Measurements from ENCODE around the gene SCUBE1.

Gene SCUBE1

DNA sequence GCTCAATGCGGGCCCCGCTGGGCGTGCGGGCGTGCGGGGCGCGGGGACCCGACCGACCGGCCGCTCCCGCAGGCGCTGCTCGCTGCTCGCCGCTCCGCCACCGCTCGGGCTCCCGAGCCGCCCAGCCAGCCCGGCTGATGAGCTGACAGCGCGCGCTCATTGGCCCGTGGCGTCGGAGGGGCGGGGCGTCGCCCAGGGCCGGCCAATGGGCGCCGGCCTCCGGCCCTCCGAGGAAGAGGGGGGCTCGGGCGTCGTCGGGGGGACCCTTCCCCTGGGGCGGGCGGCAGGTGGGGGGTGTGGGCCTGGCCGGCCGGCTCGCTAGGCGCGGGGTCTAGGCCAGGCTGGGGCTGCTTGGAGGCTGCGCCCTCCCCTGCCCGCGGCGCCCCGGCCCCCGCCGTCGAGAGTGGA is at the start of gene SCUBE1:
Gene SCUBE1 (minus strand): TSS at position 111 of the 408 bp plus-strand sequence. CDS start 111 bp downstream, outside the sequence.
- DNase-seq (ENCODE audit: extremely low read depth in 1 of 2, low read depth in 1 of 2), result peak in 1 of 2 donors; percentile 28

DNA sequence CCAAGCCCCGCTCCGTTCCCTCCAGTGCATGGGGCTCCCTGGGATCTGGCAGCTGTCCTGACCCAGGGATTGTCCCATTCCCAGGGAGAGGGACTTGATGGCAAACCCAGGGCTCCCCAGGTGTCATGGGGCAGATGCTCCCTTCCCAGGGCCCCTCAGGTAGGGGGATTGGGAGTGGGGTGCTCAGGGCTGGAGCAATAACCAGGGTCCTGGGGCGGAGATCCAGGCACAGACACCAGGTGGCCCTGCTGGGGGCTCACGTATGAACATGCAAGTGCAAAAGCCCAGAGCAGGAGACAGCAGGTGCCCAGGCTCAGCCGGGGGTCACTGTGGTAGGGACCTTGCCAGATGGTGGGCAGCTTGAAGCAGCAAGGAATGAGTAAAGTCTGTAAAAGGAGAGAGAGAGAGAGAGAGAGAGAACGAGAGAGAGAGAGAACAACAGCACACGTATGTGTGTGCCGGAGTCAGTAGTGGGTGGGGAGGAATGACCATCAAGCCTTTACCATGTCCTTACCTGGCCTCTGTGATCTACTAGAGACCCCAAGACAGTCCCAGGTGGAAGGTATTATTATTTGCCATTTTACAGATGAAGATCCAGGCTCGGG is 49.3 kb upstream of the SCUBE1 start:
- no peak for DNase-seq (ENCODE audit: extremely low read depth in 1 of 2, low read depth in 1 of 2)

DNA sequence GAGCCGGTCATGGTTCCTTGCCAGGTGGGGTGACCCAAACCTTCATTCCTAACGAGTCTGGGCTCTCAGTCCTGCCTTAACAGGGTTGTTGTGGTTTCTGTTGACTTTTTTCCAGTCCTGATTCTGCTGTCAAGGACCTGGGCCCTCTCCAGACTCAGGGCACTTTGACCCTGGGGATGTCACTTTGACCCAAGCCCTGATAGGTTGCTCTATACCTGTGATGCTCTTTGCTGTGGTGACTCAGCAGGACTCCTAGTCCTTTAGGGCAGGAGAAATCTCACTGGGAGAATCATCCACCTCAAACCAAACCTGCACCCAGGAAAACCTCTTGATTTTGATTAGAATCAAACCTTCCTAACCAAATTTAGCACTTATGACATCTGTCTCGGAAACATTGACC is 48.1 kb upstream of the SCUBE1 start:
- DNase-seq (ENCODE audit: extremely low read depth in 1 of 2, low read depth in 1 of 2), result no peak

DNA sequence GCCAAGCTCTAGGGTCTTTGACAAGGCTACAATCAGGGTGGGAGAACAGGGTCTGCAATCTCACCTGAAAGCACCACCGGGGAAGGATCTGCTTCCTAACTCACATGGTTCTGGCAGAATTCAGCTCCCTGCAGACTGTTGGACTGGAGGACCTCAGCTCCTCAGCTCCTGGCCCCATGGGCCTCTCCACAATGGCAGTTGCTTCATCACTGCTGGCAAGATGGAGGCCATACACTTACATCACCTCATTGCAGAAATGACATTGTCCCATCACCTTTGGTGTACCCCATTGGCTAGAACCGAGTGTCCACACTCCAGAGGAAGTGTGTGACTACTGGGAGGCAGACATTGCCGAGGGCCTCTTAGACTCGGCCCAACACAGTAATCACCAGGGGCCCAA is 47.7 kb upstream of the SCUBE1 start:
- DNase-seq (ENCODE audit: extremely low read depth in 1 of 2, low read depth in 1 of 2), result no peak

DNA sequence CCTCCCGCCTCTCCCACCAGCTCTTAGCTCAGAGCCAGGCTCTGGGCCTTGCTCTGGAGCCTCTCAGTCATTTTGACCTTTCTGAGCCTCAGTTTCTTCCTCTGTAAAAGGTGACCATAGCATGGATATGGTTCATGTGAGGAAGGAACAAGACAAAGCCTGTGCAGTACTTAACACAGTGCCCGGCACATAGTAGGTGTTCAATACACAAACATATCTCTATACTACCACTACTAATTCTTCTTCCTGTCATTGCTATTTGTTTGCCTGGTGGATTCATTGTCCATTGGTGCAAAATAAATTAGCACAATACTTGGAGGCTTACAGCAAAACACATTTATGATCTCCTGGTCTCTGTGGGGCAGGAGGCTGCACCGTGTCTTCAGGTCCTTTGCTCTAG is 47.0 kb upstream of the SCUBE1 start:
- DNase-seq (ENCODE audit: extremely low read depth in 1 of 2, low read depth in 1 of 2), result no peak

DNA sequence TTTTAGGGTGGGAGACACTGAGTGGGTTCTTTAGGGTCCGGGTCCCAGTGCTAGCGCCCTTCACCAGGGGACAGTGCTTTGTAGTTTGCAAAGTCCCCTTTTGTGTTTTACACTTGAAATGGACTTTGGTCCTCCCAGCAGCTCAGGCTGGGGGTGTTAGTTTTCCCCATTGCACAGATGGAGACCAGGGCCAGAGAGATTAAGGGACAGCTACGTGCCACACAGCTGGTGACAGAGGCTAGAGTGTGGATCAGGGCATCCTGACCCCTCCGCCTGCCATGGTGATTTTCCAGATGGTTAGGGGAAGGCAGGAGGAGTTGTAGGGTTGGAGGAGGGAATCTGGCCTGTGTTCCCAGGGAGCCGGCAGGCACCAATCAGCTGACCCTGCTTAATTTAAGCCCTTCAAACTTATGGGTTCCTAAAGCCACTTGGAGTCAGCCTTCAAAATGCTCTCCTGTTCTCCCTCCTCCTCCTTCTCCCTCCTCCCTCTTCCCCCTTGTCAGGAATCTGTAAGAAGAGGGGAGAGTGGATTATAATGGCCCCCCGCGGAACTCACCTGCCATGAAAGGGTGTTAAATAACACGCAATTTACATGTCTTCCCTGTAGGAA is 46.2 kb upstream of the SCUBE1 start:
- no peak for DNase-seq (ENCODE audit: extremely low read depth in 1 of 2, low read depth in 1 of 2)

DNA sequence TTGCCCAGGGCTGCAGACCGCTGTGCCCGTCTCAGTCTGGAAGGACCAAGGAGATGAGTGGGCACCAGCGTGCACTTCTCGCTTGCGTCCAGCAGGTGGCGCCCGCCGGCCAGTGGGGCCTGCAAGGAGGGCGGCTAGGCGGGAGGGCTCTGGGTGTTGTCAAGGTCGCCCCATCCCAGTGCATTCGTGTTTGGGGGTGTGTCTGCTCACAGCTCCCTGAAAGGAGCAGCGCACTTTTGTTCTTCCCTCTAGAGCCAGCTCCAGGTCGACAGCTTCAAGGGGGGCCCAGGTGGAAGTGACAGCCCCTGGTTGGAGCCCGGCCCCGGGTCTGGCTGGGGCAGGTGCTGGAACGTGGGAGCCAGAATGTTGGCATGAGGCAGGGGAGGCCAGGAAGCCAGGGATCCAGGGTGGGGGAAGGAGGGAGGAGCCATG is 45.3 kb upstream of the SCUBE1 start:
- peak; percentile 38 to 61 for DNase-seq (ENCODE audit: extremely low read depth in 1 of 2, low read depth in 1 of 2)

DNA sequence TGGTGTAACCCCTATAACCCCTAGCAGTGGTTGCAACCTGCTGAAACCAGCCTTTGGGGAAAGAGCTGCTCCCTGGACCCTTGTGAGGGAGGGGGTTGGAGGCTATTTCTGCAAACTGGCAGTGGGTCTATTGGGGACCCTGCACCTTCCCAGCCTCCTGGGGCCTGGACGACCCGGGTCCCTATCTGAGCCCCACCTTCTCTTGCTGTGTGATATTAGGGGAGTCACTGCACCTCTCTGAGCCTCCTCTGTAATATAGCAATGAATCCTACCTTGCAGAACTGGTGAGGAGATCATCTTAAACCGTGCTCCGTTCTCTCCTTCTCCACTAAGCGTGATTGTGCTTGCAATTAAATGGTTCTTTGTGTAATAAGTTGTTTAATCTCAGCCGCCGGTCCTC is 44.6 kb upstream of the SCUBE1 start:
- DNase-seq (ENCODE audit: extremely low read depth in 1 of 2, low read depth in 1 of 2), result no peak

DNA sequence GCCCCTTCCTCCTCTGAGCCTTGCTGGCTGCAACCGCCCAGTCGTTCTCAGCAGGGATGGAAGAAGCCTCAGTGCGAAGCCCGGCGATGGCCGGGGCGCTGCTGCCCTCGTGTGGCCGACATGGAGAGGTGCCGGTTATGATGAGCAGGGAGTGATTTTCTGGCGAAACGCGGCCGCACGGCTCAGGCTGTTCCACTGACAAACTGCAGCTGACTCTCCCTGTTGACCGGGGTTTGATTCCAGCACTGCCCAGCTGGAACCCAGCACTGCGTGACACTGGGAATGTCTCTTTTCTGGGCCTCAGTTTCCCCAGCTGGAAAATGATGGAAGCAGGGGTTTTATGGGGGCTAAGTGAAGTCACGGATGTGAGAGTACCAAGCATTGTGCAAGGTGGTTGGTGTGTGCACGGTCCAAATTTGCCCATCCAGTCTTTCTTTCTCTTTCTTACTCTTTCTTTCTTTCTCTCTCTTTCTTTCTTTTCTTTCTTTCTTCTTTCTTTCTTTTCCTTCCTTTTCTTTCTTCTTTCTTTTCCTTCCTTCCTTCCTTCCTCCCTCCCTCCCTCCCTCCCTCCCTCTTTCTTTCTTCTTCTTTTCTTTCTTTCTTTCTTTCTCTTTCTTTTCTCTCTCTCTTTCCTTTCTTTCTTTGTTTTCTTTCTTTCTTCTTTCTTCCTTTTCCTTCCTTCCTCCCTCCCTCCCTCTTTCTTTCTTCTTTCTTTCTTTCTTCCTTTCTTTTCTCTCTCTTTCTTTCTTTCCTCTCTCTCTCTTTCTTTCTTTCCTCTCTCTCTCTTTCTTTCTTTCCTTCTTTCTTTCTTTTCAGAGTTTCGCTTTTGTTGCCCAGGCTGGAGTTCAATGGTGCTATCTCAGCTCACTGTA is 42.8 kb upstream of the SCUBE1 start:
- peak; percentile 41 to 60 for DNase-seq (ENCODE audit: extremely low read depth in 1 of 2, low read depth in 1 of 2)

DNA sequence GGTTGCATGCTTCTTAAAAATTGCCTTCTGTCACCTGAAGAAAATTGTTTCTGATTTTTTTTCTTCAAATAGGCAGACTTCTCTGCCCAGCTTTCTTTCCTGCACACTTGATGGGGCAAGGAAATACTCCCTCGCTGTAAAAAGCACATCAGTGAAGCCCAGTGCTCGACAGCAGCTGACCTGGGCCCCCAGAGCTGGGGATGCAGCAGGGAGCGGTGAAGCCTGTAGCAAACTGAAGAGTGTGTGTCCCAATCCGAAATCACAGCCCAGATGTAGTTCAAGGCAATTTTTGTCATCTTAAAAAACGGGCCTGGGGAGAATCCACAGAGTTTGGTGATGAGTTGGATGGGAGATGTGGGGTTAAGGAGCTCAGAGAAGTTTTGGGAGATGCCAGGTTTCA is 41.7 kb upstream of the SCUBE1 start:
- DNase-seq (ENCODE audit: extremely low read depth in 1 of 2, low read depth in 1 of 2), result no peak

DNA sequence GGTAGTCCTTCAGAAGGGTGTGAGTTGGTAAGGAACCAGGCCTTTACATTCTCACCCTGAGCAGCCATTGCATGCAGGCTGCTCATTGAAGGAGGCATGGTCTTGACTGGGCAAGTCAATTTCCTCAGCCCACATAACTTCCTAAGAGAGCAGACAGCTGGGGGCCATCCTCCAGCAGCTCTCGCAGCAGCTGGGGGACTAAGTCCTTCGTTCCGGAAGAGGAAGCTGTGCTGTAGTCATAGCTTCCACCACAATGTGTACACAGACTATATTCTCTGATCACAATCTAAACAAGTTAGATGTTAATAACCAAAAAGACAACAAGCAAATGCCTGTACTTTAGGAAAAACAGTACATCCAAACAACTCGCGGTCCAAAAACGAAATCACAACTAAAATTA is 38.5 kb upstream of the SCUBE1 start:
- DNase-seq (ENCODE audit: extremely low read depth in 1 of 2, low read depth in 1 of 2), result no peak

DNA sequence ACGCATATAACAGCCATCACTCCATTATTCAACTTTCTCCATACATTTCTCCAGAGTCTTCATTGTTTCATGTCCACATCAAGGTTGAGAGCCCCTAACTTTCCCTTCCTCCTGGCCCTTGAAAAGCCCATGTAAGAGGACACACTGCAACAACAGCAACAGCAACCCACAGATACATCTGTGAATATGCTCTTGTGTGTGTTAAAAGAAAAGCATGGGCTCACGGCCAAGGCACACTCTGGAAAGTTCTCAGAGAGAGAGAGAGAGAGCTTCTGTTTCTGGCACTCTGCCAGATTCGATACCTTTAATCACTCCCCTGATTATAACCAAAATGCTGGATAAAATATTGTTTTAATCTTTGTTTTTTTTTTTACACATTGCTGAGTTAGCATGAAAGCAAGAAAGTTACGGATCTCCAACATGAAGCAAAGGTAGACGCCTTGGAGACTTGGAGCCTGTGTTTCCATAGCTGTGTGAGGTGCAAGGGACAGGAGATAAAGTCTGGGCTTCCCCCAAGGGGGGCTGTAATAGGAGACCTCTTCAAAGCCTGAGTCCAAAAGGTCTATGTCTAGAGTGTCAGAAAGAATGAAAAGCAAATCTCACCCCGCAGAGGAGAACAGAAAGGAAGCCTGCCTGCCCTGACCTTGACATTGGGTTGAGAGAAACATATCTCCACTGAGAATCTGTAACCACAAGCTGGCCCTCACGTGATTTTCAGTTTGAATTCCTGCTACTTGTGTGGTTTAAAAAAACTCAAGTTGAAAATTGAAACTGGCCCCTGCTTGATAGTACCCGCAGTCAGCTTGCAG is 34.9 kb upstream of the SCUBE1 start:
- no peak for DNase-seq (ENCODE audit: extremely low read depth in 1 of 2, low read depth in 1 of 2)

DNA sequence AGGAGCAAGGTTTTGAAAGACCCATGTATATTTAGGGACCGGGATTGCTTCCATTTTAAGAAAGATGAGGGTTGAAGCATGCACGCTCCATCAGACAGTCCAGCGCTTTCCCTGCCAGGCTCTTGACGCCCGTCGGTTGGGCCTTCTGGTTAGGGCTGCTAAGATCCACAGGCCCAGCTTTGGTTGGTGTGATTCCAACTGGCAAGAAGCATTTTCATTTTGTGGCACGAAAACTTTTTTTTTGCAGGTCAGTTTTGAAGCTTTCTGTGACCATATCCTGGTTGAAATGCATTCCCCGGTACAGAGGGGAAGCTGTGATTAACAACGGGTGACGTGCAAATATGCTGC is 34.4 kb upstream of the SCUBE1 start:
- DNase-seq (ENCODE audit: extremely low read depth in 1 of 2, low read depth in 1 of 2), result no peak

DNA sequence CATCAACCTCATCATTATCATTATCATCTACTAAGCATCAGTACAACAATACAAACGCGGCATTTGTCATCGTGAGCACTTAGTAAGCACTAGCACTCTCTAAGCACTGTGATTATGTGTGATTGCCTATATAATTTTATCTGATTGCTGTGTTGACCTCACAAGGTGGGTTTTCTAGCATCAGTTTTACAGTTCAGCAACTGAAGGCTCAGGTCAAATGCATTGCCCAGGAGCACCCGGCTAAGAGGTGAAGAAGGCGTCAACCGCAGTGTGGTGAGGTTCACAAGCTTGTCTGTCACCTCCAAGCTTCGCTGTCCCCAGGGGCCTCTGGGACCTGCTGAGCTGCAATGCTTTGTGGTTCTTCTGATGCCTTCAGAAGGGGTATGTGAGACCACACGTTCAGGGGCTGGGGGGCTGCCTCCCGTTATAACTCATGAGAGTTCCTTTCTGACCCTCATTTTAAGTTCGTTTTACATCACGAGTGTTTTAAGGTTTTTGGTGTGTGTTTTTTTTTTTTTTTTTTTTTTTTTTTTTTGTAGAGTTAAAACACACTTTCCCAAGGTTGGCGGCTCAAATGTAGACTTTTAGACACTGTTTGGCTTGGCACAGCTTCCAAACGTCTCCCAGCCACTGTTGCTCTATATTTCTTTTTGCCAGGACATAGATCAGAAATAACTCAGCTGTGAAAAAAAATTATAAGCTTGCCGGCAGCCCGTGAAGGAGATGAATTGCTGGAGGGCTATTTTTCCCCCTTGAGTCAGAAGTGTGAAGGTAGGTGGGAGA is 33.8 kb upstream of the SCUBE1 start:
- DNase-seq (ENCODE audit: extremely low read depth in 1 of 2, low read depth in 1 of 2), result peak; percentile 13 to 23

DNA sequence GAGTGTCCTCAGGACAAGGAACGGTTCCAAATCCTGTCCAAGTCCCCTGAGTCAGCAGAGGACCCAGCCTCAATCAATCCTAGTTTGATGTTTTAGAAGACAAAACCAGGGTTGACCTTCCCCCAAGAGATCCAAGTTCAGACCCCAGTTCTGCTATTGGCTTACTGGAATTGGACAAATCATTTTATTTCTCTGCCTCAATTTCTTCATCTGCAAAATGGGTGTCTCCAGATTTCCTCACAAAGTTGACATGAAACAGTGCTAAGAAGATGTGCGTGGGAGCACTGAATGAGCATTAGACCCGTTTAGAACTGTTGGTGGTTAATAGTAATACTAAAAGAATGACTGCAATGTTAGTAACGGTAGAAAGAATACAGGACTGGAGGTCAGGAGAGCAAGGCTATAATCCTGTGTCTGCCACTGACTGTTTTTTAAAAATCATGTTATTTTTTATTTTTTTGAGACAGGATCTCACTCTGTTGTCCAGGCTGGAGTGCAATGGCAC is 32.8 kb upstream of the SCUBE1 start:
- no peak for DNase-seq (ENCODE audit: extremely low read depth in 1 of 2, low read depth in 1 of 2)

DNA sequence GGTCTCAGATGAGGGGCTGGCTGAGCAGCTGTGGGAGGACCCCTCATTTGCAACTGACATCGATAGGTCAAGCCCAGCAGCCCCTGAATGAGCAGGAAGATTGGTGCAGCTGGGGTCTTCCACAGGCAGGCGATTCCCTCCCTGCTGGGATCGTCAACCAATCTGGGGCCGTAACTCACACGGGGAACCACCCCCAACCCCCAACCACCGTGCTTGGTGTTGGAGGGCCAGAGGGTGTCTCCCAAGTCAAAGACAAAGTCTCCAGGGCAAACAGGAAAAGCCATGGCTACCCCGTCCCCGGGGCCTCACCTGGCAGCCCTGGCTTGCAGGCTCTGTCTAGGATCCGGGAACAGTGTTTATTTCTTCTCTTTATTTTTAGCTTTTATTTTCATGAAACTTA is 26.9 kb upstream of the SCUBE1 start:
- no peak for DNase-seq (ENCODE audit: extremely low read depth in 1 of 2, low read depth in 1 of 2)

DNA sequence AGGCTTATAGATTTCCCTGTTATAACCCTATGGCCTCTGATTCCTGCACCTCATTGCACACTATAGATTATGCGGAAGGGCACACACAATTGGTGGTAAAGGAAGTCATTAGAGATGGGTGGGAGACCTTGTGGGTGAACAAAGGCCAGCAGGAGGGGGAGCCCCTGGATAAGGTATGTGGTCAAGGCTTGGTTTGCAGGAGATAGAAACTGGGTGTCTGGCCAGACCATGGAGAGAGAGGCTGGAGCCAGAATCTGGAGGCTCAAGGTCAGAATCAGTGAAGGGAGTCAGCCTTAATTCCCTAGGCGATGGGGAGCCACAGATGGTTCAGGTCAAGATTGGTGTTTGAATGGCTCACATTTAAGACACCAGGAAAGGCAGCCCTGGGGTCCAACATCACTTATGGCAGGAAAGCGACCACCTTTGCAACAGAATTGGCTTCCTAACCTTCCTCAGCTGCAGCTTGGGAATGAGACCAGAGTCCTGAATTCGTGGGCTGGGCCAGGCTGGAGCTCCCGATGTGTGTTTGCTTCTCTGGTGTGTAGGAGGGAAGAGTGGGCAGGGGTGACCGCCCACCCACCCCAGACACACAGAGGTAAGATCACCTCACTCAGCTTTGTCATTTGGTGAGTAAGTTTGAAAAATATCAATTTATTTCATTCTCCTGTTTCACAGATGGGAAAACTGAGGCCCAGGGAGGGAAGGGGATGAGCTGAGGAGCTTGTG is 22.7 kb upstream of the SCUBE1 start:
- DNase-seq (ENCODE audit: extremely low read depth in 1 of 2, low read depth in 1 of 2), result no peak

DNA sequence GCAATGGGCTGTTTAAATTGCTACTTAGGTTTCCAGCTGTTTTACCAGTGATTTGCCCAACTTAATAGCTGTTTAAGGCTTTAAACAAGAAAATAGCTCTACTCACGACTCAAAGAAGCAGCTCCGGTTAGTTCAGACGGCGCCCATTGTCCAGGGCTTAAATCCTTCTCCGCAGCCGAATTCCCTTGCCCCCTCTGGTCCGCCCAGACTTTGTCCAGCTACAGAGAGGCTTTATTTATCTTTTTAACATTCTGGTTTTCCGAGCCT is 20.9 kb upstream of the SCUBE1 start:
- no peak for DNase-seq (ENCODE audit: extremely low read depth in 1 of 2, low read depth in 1 of 2)

DNA sequence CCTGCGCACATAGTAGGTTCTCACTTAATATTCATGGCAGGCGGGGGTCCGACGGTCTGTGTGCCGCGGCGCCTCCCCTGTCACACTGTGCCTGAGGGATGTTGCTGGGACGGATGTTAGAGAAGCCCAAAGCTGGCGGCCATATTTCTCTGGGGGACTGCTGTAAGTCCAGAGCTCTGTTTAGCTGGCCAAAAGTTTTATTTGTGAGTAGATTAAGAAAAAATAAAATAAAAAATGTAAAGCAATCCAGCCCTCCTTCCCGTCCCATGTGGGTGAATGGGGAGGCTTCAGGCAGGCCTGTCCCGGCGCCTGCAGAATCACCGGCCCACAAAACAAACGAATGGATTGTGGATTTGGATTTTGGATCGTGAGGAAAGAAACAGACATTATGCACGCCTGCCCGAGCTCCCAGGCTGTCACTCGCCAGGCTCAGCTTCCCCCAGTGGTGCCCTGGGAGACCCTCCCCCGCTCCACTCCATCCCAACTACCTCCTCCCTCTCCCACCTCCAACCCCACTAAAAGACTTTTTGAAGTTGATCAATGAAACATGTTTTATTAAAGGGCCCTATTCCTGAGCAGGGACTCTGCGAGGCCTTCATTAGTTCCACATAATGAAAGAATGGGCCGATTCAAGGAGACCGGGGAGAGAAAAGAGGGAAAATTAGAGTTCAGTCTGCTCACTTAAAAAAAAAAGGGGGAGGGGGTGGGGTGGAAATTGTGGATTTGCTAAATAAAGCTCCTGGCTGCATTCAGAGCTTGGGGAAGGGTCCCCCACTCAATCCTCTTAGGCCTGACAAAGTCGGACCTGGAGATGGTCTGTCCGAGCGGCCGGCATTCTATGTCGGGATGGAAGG is 20.4 kb upstream of the SCUBE1 start:
- no peak for DNase-seq (ENCODE audit: extremely low read depth in 1 of 2, low read depth in 1 of 2)
